CD14-positive monocyte (primary cell): ENCODE results near the gene ARMC7. TPM values are rescaled to one million over a fixed set of nuclear protein-coding genes. Genes with fewer than 3 reads are reported as not detected.
A peak's percentile ranks its signal among the peaks of the same experiment; 100 is the strongest.

Experiments
- DNase-seq, 3 donors: peaks; one replicate each; pipeline ENCODE4 v3.0.0-alpha.2; 2011 to 2022
- H2AFZ ChIP-seq: 2 replicates; pipeline ENCODE4 v1.6.0; 2012; ENCODE audit warnings: mild to moderate bottlenecking, low read depth, low read length, inconsistent platforms; ENCODE audit not compliant: insufficient read depth, poor library complexity, severe bottlenecking
- H3K27ac ChIP-seq, 2 donors: 1 replicate in 1 of 2; 2 replicates in 1 of 2; pipeline ENCODE4 v1.5.1; 2012 to 2013; ENCODE audit warnings: low read length in 2 of 2, control low read depth in 1 of 2, inconsistent platforms in 1 of 2, low read depth in 1 of 2, mild to moderate bottlenecking in 1 of 2
- H3K27me3 ChIP-seq, 2 donors: one replicate each; pipeline versions ENCODE4 v1.6.0 to v1.6.1; 2011 to 2013; ENCODE audit warnings: low read length in 2 of 2; ENCODE audit not compliant: control insufficient read depth in 2 of 2, insufficient read depth in 2 of 2
- H3K36me3 ChIP-seq, 2 donors: replicated peaks in 1 of 2; 1 replicate in 1 of 2; 2 replicates in 1 of 2; pipeline versions ENCODE4 v1.5.1 to v1.6.1; 2012 to 2013; ENCODE audit warnings: low read length in 2 of 2, control low read depth in 1 of 2, inconsistent platforms in 1 of 2, mild to moderate bottlenecking in 1 of 2; ENCODE audit not compliant: insufficient read depth in 2 of 2, control insufficient read depth in 1 of 2
- H3K4me1 ChIP-seq, 2 donors: 1 replicate in 1 of 2; 2 replicates in 1 of 2; pipeline versions ENCODE4 v1.5.1 to v1.6.1; 2012 to 2013; ENCODE audit warnings: low read length in 2 of 2, control low read depth in 1 of 2, inconsistent platforms in 1 of 2, mild to moderate bottlenecking in 1 of 2, moderate library complexity in 1 of 2; ENCODE audit not compliant: insufficient read depth in 2 of 2, control insufficient read depth in 1 of 2
- H3K4me2 ChIP-seq: replicated peaks from 2 replicates; pipeline ENCODE3; 2012; ENCODE audit warnings: low read length, moderate library complexity, mild to moderate bottlenecking; ENCODE audit not compliant: poor library complexity, severe bottlenecking; ENCODE audit errors: extremely low read depth
- H3K4me3 ChIP-seq, 3 experiments: fragments of 200-600 bp in 1 of 3; sonication (generic) in 1 of 3; replicated peaks in 1 of 3; 1 replicate in 2 of 3; 2 replicates in 1 of 3; pipeline ENCODE4 v1.5.1; 2011 to 2013; ENCODE audit warnings: low read length in 3 of 3, mild to moderate bottlenecking in 3 of 3, control low read depth in 2 of 3, low read depth in 2 of 3, inconsistent platforms in 1 of 3, moderate library complexity in 1 of 3
- H3K79me2 ChIP-seq: 2 replicates; pipeline ENCODE4 v1.6.0; 2012; ENCODE audit warnings: mild to moderate bottlenecking, control low read depth, inconsistent platforms, low read length, moderate library complexity; ENCODE audit not compliant: insufficient read depth
- H3K9ac ChIP-seq: 2 replicates; pipeline ENCODE4 v1.6.0; 2017; ENCODE audit warnings: low read length, mild to moderate bottlenecking; ENCODE audit not compliant: insufficient read depth, poor library complexity, severe bottlenecking
- H3K9me3 ChIP-seq, 2 donors: replicated peaks in 1 of 2; 1 replicate in 1 of 2; 2 replicates in 1 of 2; pipeline versions ENCODE4 v1.5.1 to v1.6.1; 2012 to 2013; ENCODE audit warnings: low read length in 2 of 2, control low read depth in 1 of 2; ENCODE audit not compliant: control insufficient read depth in 1 of 2, insufficient read depth in 1 of 2
- H4K20me1 ChIP-seq: 2 replicates; pipeline ENCODE4 v1.6.0; 2012; ENCODE audit warnings: mild to moderate bottlenecking, low read length, control low read depth, moderate library complexity; ENCODE audit not compliant: insufficient read depth
- H3K27ac Mint-ChIP-seq, 7 donors: one replicate each; pipeline ENCODE4 v1.8.0; 2020; ENCODE audit warnings: mild to moderate bottlenecking in 7 of 7, mixed read lengths in 7 of 7, moderate library complexity in 6 of 7, inconsistent platforms in 2 of 7
- H3K27me3 Mint-ChIP-seq, 3 donors: one replicate each; pipeline ENCODE4 v1.8.0; 2021 to 2022; ENCODE audit warnings: low read depth in 3 of 3, mild to moderate bottlenecking in 3 of 3, mixed read lengths in 3 of 3, moderate library complexity in 3 of 3, inconsistent platforms in 1 of 3
- H3K36me3 Mint-ChIP-seq, 2 donors: one replicate each; pipeline ENCODE4 v1.8.0; 2020; ENCODE audit warnings: mixed read lengths in 2 of 2, inconsistent platforms in 1 of 2, mild to moderate bottlenecking in 1 of 2
- H3K4me1 Mint-ChIP-seq: one replicate; pipeline ENCODE4 v1.8.0; 2020; ENCODE audit warnings: mild to moderate bottlenecking, mixed read lengths
- H3K4me3 Mint-ChIP-seq, 2 donors: one replicate each; pipeline ENCODE4 v1.8.0; 2020; ENCODE audit warnings: mild to moderate bottlenecking in 2 of 2, mixed read lengths in 2 of 2, moderate library complexity in 1 of 2
- H3K9me3 Mint-ChIP-seq, 7 donors: one replicate each; pipeline ENCODE4 v1.8.0; 2020 to 2022; ENCODE audit warnings: mixed read lengths in 7 of 7, mild to moderate bottlenecking in 6 of 7, moderate library complexity in 6 of 7, inconsistent platforms in 2 of 7
- CTCF ChIP-seq: fragments of 200-600 bp; IDR thresholded peaks from one replicate; pipeline ENCODE4 v1.8.0; 2022; ENCODE audit warnings: antibody characterized with exemption, mild to moderate bottlenecking
- WGBS: methylation state at CpG from one replicate; pipeline ENCODE4 v1.1.5; 2013; ENCODE audit warnings: missing lambda C conversion rate; ENCODE audit not compliant: insufficient coverage; 5-methylcytosine and 5-hydroxymethylcytosine counted together
- intact Hi-C, 2 donors: fragments of 100-400 bp; cut with micrococcal nuclease; formaldehyde crosslinking; loops; one replicate each; pipeline versions ENCODE4 v1.15.0 to v1.15.1; 2023
- polyA plus RNA-seq, 3 donors: library from polyadenylated mRNA; depleted of rRNA in 1 of 3; unstranded in 2 of 3; stranded (reverse) in 1 of 3; fragments of 300-500 nt in 2 of 3; fragments of >200 nt in 1 of 3; fragmentation: Illumina TruSeq in 2 of 3; gene quantifications; 1 replicate in 2 of 3; 2 replicates in 1 of 3; pipeline ENCODE4 v1.2.3, GENCODE V29; 2012 to 2021

ARMC7 gene
- polyA plus RNA-seq, 3 donors: 1.3 to 11.8 (median 2.1) TPM

DNA sequence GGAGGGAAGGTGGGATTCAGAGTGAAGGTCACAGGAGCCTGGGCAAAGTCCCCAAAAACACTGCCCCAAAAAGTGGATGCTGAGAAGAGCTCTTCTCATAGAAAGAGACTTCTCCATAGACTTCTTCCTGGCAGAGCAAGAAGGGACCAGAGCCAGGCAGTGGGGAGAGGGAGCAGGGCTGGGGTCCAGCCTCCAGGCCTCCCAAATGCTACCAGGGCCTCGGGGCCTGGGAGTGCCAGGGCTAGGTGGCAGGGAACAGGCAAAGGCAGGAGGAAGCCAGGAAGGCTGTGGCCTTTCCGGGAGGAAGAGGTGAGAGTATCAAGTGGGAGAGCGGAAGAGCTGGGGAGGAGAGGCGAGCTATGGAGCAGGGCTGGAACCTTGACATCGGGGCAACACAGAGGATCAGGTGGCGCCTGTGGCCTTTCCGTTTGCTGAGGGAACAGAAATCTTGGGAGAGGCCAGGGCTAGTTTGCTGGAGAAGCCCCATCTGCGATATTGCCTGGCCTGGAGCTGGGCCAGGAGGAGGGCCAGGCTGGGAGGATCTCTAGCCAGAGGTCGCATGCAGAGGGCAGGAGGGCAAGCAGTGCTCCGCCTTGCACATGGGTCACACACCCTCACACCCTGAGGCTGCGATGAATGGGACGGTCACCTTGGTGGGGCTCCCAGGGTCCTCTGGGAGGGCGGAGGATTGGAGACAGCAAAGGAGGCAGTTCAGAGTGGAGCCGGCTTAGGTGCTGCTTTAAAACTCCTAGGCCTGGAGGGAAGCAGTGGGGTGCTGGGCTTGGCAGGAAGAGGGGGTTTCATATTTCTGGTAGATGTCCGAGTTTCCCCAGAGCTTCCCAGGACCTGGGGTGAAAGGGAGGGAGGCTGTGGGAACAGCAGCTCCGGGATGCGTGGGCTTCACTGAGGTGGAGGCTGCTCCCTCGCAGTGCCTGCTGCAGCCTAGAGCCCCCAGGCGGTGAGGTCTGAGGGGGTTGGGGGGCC, 18.6 kb upstream of the ARMC7 start:
- peaks cover 10 to 11% of the 10 kb centered on the region in 2 donors for H3K36me3 ChIP-seq
- Mint-ChIP-seq H3K4me3 (peak overlapping the region; percentile 14 to 71), H3K9me3 (no peaks in the 10 kb centered on the region), H3K4me1 (peaks cover 75% of the 10 kb centered on the region), H3K27ac (peak overlapping the region in 6 of 7 donors; percentile 5 to 67 (median 42)), H3K27me3 (peaks cover 0 to 6% (median 2%) of the 10 kb centered on the region in 3 donors), H3K36me3 (peaks cover 8 to 30% of the 10 kb centered on the region in 2 donors)
- peaks cover 70% of the 10 kb centered on the region for H3K79me2 ChIP-seq
- no peaks in the 10 kb centered on the region for H3K9me3 ChIP-seq
- over 99% methylated on average over 14 of the region's 19 CpGs for WGBS
- peak overlapping the region; percentile 56 for H3K4me2 ChIP-seq
- H3K27ac ChIP-seq: peak overlapping the region in 1 of 2 donors; percentile 73
- H4K20me1 ChIP-seq: peaks cover 13% of the 10 kb centered on the region
- peak overlapping the region in 1 of 3 experiments; percentile 33 for H3K4me3 ChIP-seq
- no peak for DNase-seq
- peaks cover 90 to 93% of the 10 kb centered on the region in 2 donors for H3K4me1 ChIP-seq
- no peak overlapping the region for H3K9ac ChIP-seq
- TF ChIP-seq CTCF: no peak
- no peaks in the 10 kb centered on the region for H3K27me3 ChIP-seq
- intact Hi-C loops: no loop called here
- H2AFZ ChIP-seq: no peak overlapping the region

DNA sequence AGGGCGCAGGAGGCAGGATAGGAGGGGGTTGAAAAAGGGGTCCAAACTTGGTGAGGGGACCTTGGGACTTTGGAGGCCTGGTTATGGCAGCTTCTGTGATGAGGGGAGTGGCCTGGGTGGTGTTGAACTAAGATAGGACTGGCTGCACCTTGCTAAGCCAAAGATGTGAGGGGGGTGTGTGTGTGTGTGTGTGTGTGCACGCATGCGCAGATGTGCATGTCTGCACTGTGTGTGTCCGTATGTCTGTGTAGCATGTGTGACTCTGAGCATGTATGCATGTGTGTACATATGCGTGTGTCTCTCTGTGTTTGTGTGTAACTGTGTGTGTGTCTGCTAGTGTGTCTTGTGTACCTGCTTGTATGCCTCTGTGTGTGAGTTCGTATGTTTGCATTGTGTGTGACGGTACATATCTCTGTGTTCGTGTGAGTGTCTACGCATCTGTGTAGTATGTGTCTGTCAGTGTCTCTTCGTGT, 17.9 kb upstream of the ARMC7 start:
- 97% methylated on average over 10 of the region's 10 CpGs for WGBS
- Mint-ChIP-seq H3K4me3 (peak overlapping the region; percentile 14 to 77), H3K36me3 (peaks cover 8 to 31% of the 10 kb centered on the region in 2 donors), H3K27me3 (peaks cover 0 to 6% (median 2%) of the 10 kb centered on the region in 3 donors), H3K27ac (peak overlapping the region in 4 of 7 donors; percentile 75 to 86 (median 78)), H3K9me3 (no peaks in the 10 kb centered on the region), H3K4me1 (peaks cover 73% of the 10 kb centered on the region)
- peaks cover 91 to 95% of the 10 kb centered on the region in 2 donors for H3K4me1 ChIP-seq
- intact Hi-C loops: no loop called here
- no peak overlapping the region for H2AFZ ChIP-seq
- H3K27ac ChIP-seq: peak overlapping the region in 1 of 2 donors; percentile 73
- peak overlapping the region in 1 of 3 experiments; percentile 33 for H3K4me3 ChIP-seq
- no peaks in the 10 kb centered on the region for H3K27me3 ChIP-seq
- H3K79me2 ChIP-seq: peaks cover 70% of the 10 kb centered on the region
- no peak overlapping the region for H3K9ac ChIP-seq
- H4K20me1 ChIP-seq: peaks cover 13% of the 10 kb centered on the region
- H3K36me3 ChIP-seq: peaks cover 10 to 11% of the 10 kb centered on the region in 2 donors
- H3K4me2 ChIP-seq: peak overlapping the region; percentile 56
- TF ChIP-seq CTCF: no peak
- DNase-seq: no peak
- H3K9me3 ChIP-seq: no peaks in the 10 kb centered on the region
